22Rv1 (cell line): ENCODE data around the gene SIX5.

Source experiments
- H3K27ac ChIP-seq: fragments of 450-650 bp; 2 replicates; pipeline ENCODE4 v1.5.1; 2017
- ZFX ChIP-seq: fragments of 450-650 bp; IDR thresholded peaks from 2 replicates; pipeline ENCODE4 v1.6.1; 2017; ENCODE audit warnings: antibody characterized with exemption, borderline replicate concordance
- TF ChIP-seq, protein P1 (sequence below): fragments of 450-650 bp; IDR thresholded peaks from 2 replicates; pipeline ENCODE4 v1.5.1; 2017; ENCODE audit warnings: mild to moderate bottlenecking

The SIX5 gene

DNA sequence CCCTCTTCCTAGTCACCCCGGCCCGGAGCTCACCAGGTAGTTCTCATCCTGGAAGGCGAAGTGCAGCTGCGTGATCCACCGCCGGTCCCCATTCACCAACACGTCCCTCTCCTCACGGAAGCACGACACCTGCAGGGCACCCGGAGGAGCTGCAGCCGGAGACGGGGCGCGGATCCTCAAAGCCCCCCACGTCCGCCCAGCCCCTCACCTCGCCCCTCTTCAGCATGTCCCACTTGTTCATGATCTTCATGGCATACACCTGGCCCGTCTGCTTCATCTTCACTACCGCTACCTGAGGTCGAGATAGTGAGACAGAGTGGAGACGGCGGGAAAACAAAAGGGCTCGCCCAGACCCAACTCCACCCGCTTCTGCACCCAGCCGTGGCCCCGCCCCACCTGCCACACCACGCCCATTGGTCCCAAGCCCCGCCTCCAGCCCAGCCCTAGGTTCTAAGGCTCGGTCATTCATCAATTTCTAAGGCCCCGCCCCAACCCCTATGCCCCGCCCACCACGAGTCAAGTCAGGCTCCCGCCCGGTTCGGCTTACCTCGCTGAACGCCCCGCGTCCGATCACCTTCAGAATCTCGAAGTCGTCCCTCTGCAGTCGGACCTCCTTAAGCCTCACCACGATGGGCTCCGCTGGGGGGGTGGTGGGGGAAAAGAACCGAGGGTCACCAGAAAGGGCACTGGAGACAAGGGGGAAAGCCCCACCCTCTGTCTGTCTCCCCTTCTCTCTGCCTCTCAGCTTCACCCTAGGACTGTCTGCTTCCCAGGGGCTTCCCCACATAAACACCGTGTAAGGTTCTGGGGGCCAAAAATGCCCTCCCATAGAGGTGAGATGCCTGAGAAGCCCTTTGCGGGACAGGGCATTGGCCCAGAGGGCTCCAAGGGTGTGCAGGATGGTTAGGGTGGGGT lies 10.4 kb upstream of the SIX5 start:
- peak overlapping the region; percentile 61 for H3K27ac ChIP-seq
- TF ChIP-seq, protein P1, sequence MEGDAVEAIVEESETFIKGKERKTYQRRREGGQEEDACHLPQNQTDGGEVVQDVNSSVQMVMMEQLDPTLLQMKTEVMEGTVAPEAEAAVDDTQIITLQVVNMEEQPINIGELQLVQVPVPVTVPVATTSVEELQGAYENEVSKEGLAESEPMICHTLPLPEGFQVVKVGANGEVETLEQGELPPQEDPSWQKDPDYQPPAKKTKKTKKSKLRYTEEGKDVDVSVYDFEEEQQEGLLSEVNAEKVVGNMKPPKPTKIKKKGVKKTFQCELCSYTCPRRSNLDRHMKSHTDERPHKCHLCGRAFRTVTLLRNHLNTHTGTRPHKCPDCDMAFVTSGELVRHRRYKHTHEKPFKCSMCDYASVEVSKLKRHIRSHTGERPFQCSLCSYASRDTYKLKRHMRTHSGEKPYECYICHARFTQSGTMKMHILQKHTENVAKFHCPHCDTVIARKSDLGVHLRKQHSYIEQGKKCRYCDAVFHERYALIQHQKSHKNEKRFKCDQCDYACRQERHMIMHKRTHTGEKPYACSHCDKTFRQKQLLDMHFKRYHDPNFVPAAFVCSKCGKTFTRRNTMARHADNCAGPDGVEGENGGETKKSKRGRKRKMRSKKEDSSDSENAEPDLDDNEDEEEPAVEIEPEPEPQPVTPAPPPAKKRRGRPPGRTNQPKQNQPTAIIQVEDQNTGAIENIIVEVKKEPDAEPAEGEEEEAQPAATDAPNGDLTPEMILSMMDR = peak; percentile 90
- no peak for TF ChIP-seq ZFX

DNA sequence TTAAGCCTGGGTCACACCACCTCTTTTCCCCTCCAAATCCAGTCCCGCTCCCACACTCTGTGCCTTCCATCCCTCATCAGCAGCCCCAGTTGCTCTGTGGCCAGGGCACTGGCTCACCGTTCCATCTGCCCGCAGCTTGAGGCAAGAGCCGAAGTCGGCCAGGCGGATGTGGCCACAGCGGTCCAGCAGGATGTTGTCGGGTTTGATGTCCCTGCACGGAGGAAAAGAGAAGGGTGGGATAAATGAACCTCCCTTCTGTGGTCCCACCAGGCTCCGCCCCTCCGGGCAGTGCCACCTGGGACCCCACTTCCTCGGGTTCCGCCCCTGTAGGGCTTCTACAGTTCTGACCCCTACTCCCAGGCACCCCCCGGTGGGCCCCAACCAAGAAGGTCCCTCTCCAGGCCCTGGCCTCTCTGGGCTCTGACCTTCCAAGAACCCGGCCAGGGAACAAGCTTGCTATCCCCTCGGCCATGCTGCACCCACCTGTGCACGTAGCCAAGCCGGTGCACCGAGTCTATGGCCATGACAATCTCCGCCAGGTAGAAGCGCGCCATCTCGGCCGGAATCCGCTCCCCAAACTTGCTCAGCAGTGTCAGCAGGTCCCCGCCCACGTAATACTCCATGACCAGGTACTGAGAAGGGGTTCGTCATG lies 9.1 kb upstream of the SIX5 start:
- TF ChIP-seq, protein P1 = no peak
- TF ChIP-seq ZFX = no peak
- no peak overlapping the region for H3K27ac ChIP-seq

GRCh38 chr19:45777395-45777961 lies 8.4 kb upstream of the SIX5 start:
- no peak for TF ChIP-seq ZFX
- TF ChIP-seq, protein P1 = no peak
- H3K27ac ChIP-seq = no peak overlapping the region

DNA sequence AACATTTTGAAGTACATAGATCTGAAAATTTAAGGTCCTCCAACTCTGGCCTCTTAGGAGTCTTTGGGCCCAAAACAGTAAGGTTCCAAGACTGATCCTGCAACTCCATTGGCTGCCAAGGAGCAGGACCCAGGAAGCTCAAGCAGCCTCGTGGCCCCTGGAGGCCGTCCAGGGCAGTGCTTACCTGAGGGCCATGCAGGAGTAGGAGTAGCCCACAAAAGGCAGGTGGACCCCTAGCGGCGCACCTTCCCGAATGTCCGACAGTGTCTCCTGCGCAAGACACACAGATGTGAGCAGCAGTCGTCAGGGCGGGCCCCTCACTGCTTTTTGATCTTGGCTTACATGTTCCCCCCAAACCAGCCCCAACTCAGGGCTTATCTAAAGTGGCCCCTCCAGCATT lies 5.7 kb upstream of the SIX5 start:
- 0 out of 2 replicates have a peak overlapping the region, but pooled peaks have one; percentile 17 for H3K27ac ChIP-seq
- no peak for TF ChIP-seq ZFX
- TF ChIP-seq, protein P1 = peak; percentile 13; the same call in 1 of the 2 replicates

- TF ChIP-seq ZFX = no peak
- TF ChIP-seq, protein P1 = no peak
- H3K27ac ChIP-seq = peak overlapping the region; percentile 96; the same call in 1 of the 2 replicates
These were observed 4.3 kb upstream of the SIX5 start for GRCh38 chr19:45773384-45773783.

- no peak for TF ChIP-seq ZFX
- TF ChIP-seq, protein P1 = no peak
- peak overlapping the region; percentile 96 for H3K27ac ChIP-seq
These were observed 3.9 kb upstream of the SIX5 start for GRCh38 chr19:45772912-45773311.
